ENCODE results near the gene NMNAT2. TPM values are rescaled to one million over a fixed set of nuclear protein-coding genes. Genes with fewer than 3 reads are reported as not detected.
A peak's percentile ranks its signal among the peaks of the same experiment; 100 is the strongest.

Gene NMNAT2
- total and polyA plus RNA-seq, 2 experiments from 2014 or later = 3.6 to 10.0 TPM

- no peaks in the 10 kb centered on the region for H3K9me2 ChIP-seq (ENCODE audit: insufficient read depth)
- no peaks in the 10 kb centered on the region for H3K36me3 ChIP-seq (ENCODE audit: insufficient read depth)
- H3K4me3 Mint-ChIP-seq = peak overlapping the region; percentile 88
- peak overlapping the region; percentile 99 for H2AFZ ChIP-seq
- 0 out of 2 replicates have a peak overlapping the region, but pooled peaks have one; percentile 42 for H3K27ac ChIP-seq (ENCODE audit: low read depth)
- peaks cover 30% of the 10 kb centered on the region for H3K4me1 Mint-ChIP-seq
- H3F3A ChIP-seq (replicated peaks; ENCODE audit: low read depth) = peaks cover 9% of the 10 kb centered on the region; the same call in 1 of the 2 replicates
- peak overlapping the region; percentile 79 for H3K4me3 ChIP-seq
- no peaks in the 10 kb centered on the region; the same call in 2 of the 3 replicates for H3K9me3 Mint-ChIP-seq
- peaks cover 16% of the 10 kb centered on the region for H3K79me2 ChIP-seq (replicated peaks; ENCODE audit: insufficient read depth)
- TF ChIP-seq JUNB (IDR thresholded peaks at IDR 0.05; ENCODE audit: unreplicated experiment) = no peak
- no peak for TF ChIP-seq REST (IDR thresholded peaks at IDR 0.05; ENCODE audit: unreplicated experiment)
- no peak for TF ChIP-seq NANOG (IDR thresholded peaks at IDR 0.05; ENCODE audit: borderline replicate concordance)
- TF ChIP-seq ZNF331 (CRISPR knock-in tag; IDR thresholded peaks at IDR 0.05; ENCODE audit: low read depth) = no peak
- TF ChIP-seq CREB1 (CRISPR knock-in tag; IDR thresholded peaks at IDR 0.05; ENCODE audit: low read depth) = no peak
- no peak for TF ChIP-seq EZH2phosphoT487 (IDR thresholded peaks at IDR 0.05; ENCODE audit: unreplicated experiment)
- no peak for TF ChIP-seq EZH2 (IDR thresholded peaks at IDR 0.05; ENCODE audit: low read depth, unreplicated experiment)
- TF ChIP-seq, protein P1, sequence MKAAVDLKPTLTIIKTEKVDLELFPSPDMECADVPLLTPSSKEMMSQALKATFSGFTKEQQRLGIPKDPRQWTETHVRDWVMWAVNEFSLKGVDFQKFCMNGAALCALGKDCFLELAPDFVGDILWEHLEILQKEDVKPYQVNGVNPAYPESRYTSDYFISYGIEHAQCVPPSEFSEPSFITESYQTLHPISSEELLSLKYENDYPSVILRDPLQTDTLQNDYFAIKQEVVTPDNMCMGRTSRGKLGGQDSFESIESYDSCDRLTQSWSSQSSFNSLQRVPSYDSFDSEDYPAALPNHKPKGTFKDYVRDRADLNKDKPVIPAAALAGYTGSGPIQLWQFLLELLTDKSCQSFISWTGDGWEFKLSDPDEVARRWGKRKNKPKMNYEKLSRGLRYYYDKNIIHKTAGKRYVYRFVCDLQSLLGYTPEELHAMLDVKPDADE (IDR thresholded peaks at IDR 0.05) = no peak
- TF ChIP-seq STAT1 (IDR thresholded peaks at IDR 0.05; ENCODE audit: unreplicated experiment) = no peak
- no peak for TF ChIP-seq POLR2AphosphoS5 (IDR thresholded peaks at IDR 0.05; ENCODE audit: low read depth)
- no peaks in the 10 kb centered on the region for H4K20me1 ChIP-seq (replicated peaks; ENCODE audit: insufficient read depth)
- H3K4me2 ChIP-seq = peak overlapping the region; percentile 99
- H3K27ac Mint-ChIP-seq = no peak overlapping the region
- H3K36me3 Mint-ChIP-seq (ENCODE audit: low read depth) = no peaks in the 10 kb centered on the region; the same call in 2 of the 3 replicates
- no peak for ATAC-seq
- DNase-seq (ENCODE audit: low spot score) = no peak
- H3K27me3 Mint-ChIP-seq (ENCODE audit: insufficient read depth, low read depth, poor library complexity) = peaks cover 28% of the 10 kb centered on the region
- peaks cover 31% of the 10 kb centered on the region for H3K27me3 ChIP-seq (ENCODE audit: insufficient read depth)
- H3K4me1 ChIP-seq (ENCODE audit: insufficient read depth) = peaks cover 28% of the 10 kb centered on the region
These were observed 516 bp upstream of the NMNAT2 start for GRCh38 chr1:183418696-183419095.
